Panc1 (cell line): ENCODE data around the gene CYB5R3. TPM values are rescaled to one million over a fixed set of nuclear protein-coding genes. Genes with fewer than 3 reads are reported as not detected.

Source experiments
- ATAC-seq: fragments of 200-7000 bp; cut with Tn5 transposase; 2 replicates; pipeline ENCODE4 v1.9.1; 2020; ENCODE audit warnings: mild to moderate bottlenecking, moderate library complexity
- BruUV-seq: library from RNA; stranded (reverse); fragments of 400-500 nt; replicated peaks from 2 replicates; lab custom pipeline; 2021; lab: Mats Ljungman, UMichigan
- CTCF ChIA-PET: fragments of 300-600 bp; sonication (Branson Sonifier 250); formaldehyde crosslinking; loops from one replicate; lab custom pipeline; 2022; ENCODE audit warnings: antibody characterized with exemption; lab: Charles Lee
- POLR2A ChIA-PET: fragments of 300-600 bp; sonication (Branson Sonifier 250); formaldehyde crosslinking; loops from one replicate; lab custom pipeline; 2022; ENCODE audit warnings: antibody characterized with exemption; lab: Charles Lee
- DNase-seq: peaks from one replicate; pipeline ENCODE4 v3.0.0-alpha.2; 2010; ENCODE audit warnings: low read depth, low spot score
- H3K27ac ChIP-seq: 2 replicates; pipeline ENCODE4 v1.5.1; 2011; ENCODE audit warnings: mild to moderate bottlenecking, low read length, inconsistent platforms
- H3K27me3 ChIP-seq: fragments of 200-500 bp; sonication (Bioruptor generic); 2 replicates; pipeline ENCODE4 v1.6.0; 2014; ENCODE audit warnings: low read length, inconsistent platforms; ENCODE audit not compliant: control insufficient read depth, insufficient read depth
- H3K36me3 ChIP-seq: fragments of 200-500 bp; sonication (Bioruptor generic); 2 replicates; pipeline ENCODE4 v1.5.1; 2014; ENCODE audit warnings: inconsistent platforms, mild to moderate bottlenecking, low read length, moderate library complexity; ENCODE audit not compliant: control insufficient read depth, insufficient read depth
- H3K4me1 ChIP-seq: 2 replicates; pipeline ENCODE4 v1.5.1; 2011; ENCODE audit warnings: inconsistent platforms, mild to moderate bottlenecking, low read length, moderate library complexity; ENCODE audit not compliant: control insufficient read depth, insufficient read depth
- H3K4me3 ChIP-seq, 2 experiments: 2 replicates each; pipeline ENCODE4 v1.5.1; 2011 to 2012; ENCODE audit warnings: low read depth in 2 of 2, low read length in 2 of 2, mild to moderate bottlenecking in 2 of 2, inconsistent platforms in 1 of 2, moderate library complexity in 1 of 2
- H3K9me3 ChIP-seq: fragments of 200-500 bp; sonication (Bioruptor generic); 2 replicates; pipeline ENCODE4 v1.5.1; 2014; ENCODE audit warnings: low read depth, mild to moderate bottlenecking, inconsistent platforms, low read length, moderate library complexity; ENCODE audit not compliant: control insufficient read depth, insufficient read depth
- POLR2AphosphoS5 ChIP-seq: IDR thresholded peaks from 2 replicates; pipeline ENCODE4 v1.6.1; 2012; ENCODE audit warnings: mild to moderate bottlenecking, low read depth, low read length, moderate library complexity
- SIN3A ChIP-seq: IDR thresholded peaks from 2 replicates; pipeline ENCODE4 v1.6.1; 2012; ENCODE audit warnings: low read depth, mild to moderate bottlenecking, low read length, moderate library complexity, borderline replicate concordance; ENCODE audit not compliant: insufficient read depth
- TCF7L2 ChIP-seq: IDR thresholded peaks from 2 replicates; pipeline ENCODE4 v1.6.1; 2011; ENCODE audit warnings: mild to moderate bottlenecking, low read depth, low read length, inconsistent platforms
- in situ Hi-C: cut with HindIII; loops from 2 replicates; pipeline ENCODE4 v1.10.0; 2016; ENCODE audit warnings: low sequenced_read_pairs, low pct_unique_long_range_greater_than_20kb
- intact Hi-C: fragments of 100-400 bp; cut with micrococcal nuclease; formaldehyde crosslinking; loops from one replicate; pipeline ENCODE4 v1.10.0; 2022; ENCODE audit not compliant: unreplicated experiment
- total RNA-seq: library from RNA; stranded (reverse); gene quantifications from one replicate; pipeline ENCODE4 v1.2.1, GENCODE V29; 2021; ENCODE audit not compliant: unreplicated experiment
- TF ChIP-seq, protein P1 (sequence below), 2 experiments: IDR thresholded peaks; 2 replicates each; pipeline ENCODE4 v1.6.1; 2011 to 2012; ENCODE audit warnings: low read depth in 2 of 2, control low read depth in 1 of 2, low read length in 1 of 2, mild to moderate bottlenecking in 1 of 2, moderate library complexity in 1 of 2; ENCODE audit not compliant: insufficient read depth in 1 of 2
- TF ChIP-seq, protein P2 (sequence below): fragments of 450-650 bp; IDR thresholded peaks from 2 replicates; pipeline ENCODE4 v1.5.1; 2017; ENCODE audit warnings: mild to moderate bottlenecking

CYB5R3 gene
- total RNA-seq, 1 experiment from 2014 or later, result 102 TPM

DNA sequence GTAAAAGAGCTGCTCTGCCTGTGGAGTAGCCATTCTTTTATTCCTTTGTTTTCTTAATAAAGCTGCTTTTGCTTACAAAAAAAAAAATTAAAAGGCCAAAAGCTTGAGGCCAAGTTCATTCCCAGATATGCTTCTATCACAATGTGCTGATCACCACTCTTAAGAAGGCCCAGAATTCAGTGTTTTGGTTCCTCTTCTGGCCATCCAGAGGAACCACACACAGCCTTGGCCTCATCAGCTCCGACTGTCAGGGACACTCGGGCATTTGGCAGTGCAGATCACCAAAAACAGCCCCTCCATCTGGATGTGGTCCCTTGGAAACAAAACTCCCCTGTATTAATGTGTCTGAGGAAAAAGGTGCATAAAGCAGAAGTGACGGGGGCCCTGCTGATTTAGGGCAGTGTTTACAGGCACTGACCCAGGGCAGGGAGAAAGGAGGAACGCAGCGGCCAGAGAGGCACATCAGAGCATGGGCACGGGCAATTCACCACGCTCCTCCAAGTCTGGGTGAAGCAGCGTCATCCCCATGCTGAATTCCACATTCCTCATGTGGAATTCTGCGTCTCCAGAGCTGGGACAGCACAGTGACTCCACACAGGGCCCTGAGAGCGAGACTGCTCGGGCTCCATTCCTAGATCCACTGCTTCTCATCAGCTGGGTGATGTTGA lies 52.2 kb downstream of the CYB5R3 start:
- no peak for TF ChIP-seq SIN3A
- TF ChIP-seq, protein P1, sequence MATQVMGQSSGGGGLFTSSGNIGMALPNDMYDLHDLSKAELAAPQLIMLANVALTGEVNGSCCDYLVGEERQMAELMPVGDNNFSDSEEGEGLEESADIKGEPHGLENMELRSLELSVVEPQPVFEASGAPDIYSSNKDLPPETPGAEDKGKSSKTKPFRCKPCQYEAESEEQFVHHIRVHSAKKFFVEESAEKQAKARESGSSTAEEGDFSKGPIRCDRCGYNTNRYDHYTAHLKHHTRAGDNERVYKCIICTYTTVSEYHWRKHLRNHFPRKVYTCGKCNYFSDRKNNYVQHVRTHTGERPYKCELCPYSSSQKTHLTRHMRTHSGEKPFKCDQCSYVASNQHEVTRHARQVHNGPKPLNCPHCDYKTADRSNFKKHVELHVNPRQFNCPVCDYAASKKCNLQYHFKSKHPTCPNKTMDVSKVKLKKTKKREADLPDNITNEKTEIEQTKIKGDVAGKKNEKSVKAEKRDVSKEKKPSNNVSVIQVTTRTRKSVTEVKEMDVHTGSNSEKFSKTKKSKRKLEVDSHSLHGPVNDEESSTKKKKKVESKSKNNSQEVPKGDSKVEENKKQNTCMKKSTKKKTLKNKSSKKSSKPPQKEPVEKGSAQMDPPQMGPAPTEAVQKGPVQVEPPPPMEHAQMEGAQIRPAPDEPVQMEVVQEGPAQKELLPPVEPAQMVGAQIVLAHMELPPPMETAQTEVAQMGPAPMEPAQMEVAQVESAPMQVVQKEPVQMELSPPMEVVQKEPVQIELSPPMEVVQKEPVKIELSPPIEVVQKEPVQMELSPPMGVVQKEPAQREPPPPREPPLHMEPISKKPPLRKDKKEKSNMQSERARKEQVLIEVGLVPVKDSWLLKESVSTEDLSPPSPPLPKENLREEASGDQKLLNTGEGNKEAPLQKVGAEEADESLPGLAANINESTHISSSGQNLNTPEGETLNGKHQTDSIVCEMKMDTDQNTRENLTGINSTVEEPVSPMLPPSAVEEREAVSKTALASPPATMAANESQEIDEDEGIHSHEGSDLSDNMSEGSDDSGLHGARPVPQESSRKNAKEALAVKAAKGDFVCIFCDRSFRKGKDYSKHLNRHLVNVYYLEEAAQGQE (IDR thresholded peaks at IDR 0.05; ENCODE audit: insufficient read depth in 1 of 2, low read depth in 2 of 2, low read length in 1 of 2), result no peak
- TF ChIP-seq, protein P2, sequence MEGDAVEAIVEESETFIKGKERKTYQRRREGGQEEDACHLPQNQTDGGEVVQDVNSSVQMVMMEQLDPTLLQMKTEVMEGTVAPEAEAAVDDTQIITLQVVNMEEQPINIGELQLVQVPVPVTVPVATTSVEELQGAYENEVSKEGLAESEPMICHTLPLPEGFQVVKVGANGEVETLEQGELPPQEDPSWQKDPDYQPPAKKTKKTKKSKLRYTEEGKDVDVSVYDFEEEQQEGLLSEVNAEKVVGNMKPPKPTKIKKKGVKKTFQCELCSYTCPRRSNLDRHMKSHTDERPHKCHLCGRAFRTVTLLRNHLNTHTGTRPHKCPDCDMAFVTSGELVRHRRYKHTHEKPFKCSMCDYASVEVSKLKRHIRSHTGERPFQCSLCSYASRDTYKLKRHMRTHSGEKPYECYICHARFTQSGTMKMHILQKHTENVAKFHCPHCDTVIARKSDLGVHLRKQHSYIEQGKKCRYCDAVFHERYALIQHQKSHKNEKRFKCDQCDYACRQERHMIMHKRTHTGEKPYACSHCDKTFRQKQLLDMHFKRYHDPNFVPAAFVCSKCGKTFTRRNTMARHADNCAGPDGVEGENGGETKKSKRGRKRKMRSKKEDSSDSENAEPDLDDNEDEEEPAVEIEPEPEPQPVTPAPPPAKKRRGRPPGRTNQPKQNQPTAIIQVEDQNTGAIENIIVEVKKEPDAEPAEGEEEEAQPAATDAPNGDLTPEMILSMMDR, result no peak
- intact Hi-C loops, result no loop called here
- DNase-seq (no peak), ATAC-seq (no peak)
- CTCF ChIA-PET, result no interaction called here
- H3K9me3 ChIP-seq, result no peaks in the 10 kb centered on the region
- no peak overlapping the region for H3K27ac ChIP-seq
- in situ Hi-C loops, result no loop called here
- no peaks in the 10 kb centered on the region for H3K4me1 ChIP-seq
- POLR2A ChIA-PET, result interaction anchor here (0.6 kb wide), 2 partner anchors 14 to 15 kb away, joined by 3 to 8 read pairs; no protein-coding TSS in a partner anchor
- H3K36me3 ChIP-seq, result peaks cover 7% of the 10 kb centered on the region; the same call in 1 of the 2 replicates
- H3K27me3 ChIP-seq, result no peaks in the 10 kb centered on the region
- H3K4me3 ChIP-seq, result no peak overlapping the region
- BruUV-seq, result no TSS peak

DNA sequence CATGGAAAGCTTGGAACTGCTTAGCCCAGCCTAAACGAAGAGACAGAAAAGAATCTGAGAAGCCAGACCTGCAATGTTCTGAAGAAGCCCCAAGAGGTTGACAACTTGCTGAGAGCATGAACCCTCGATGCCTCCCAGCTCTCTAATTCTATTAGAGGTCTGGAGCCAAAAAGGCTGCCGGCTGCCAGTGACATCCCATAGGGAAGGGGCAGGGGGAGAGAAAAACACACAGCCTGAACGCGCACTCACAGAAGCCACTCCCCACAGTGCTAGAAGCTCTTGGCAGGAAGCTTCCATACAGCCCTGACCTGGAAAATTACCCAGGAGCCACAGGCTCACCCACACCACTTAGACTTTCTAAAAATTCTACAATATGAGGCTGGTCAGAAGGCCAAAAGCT lies 52.9 kb downstream of the CYB5R3 start:
- DNase-seq, result no peak
- ChIA-PET CTCF (no interaction called here), POLR2A (no interaction called here)
- intact Hi-C loops, result no loop called here
- no peaks in the 10 kb centered on the region for H3K4me1 ChIP-seq
- no peaks in the 10 kb centered on the region for H3K27me3 ChIP-seq
- H3K27ac ChIP-seq, result no peak overlapping the region
- no TSS peak for BruUV-seq
- TF ChIP-seq, protein P1 (IDR thresholded peaks at IDR 0.05; ENCODE audit: insufficient read depth in 1 of 2, low read depth in 2 of 2, low read length in 1 of 2), result no peak
- TF ChIP-seq, protein P2, result no peak
- TF ChIP-seq SIN3A, result no peak
- TF ChIP-seq TCF7L2, result no peak
- no peak for TF ChIP-seq POLR2AphosphoS5
- H3K36me3 ChIP-seq, result peaks cover 10% of the 10 kb centered on the region; the same call in 1 of the 2 replicates
- in situ Hi-C loops, result no loop called here
- H3K4me3 ChIP-seq, result no peak overlapping the region
- no peaks in the 10 kb centered on the region for H3K9me3 ChIP-seq
- ATAC-seq, result no peak
